Prostate gland (tissue), 2 donors: ENCODE data around the gene GUCY2C.

ENCODE experiments used
- CTCF ChIP-seq, 4 experiments: fragments of 200-600 bp in 2 of 4; fragments of 450-650 bp in 2 of 4; sonication (generic) in 2 of 4; IDR thresholded peaks; 1 replicate in 3 of 4; 2 replicates in 1 of 4; pipeline ENCODE4 v1.5.1; 2016 to 2019; ENCODE audit warnings: antibody characterized with exemption in 4 of 4, mild to moderate bottlenecking in 2 of 4, moderate library complexity in 2 of 4
- POLR2A ChIP-seq: fragments of 450-650 bp; IDR thresholded peaks from one replicate; pipeline ENCODE4 v1.6.1; 2016; ENCODE audit warnings: antibody characterized with exemption, mild to moderate bottlenecking
- POLR2AphosphoS5 ChIP-seq: sonication (generic); formaldehyde crosslinking; IDR thresholded peaks from one replicate; pipeline ENCODE4 v1.6.1; 2017; ENCODE audit warnings: antibody characterized with exemption

DNA sequence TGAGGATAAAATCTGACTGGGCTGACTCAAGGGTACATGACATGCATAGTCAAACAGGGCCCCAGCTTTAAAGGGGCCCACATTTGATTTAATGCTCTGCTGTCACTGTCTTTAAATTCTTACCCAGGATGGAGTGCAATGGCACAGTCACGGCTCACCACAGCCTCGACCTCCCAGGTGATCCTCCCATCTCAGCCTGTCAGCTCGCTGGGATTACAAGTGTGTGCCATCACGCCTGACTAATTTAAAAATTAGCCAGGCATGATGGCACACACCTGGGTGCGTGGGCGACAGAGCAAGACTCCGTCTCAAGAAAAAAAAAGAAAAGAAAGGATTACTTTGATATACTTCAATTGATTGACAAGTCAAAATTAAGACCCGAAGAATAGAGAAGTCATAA is 119.5 kb downstream of the GUCY2C start:
- no peak for TF ChIP-seq CTCF (IDR thresholded peaks at IDR 0.05)
- no peak for TF ChIP-seq POLR2A
- no peak for TF ChIP-seq POLR2AphosphoS5
